ENCODE measurements around the gene MOAP1.

- TF ChIP-seq, protein P1, sequence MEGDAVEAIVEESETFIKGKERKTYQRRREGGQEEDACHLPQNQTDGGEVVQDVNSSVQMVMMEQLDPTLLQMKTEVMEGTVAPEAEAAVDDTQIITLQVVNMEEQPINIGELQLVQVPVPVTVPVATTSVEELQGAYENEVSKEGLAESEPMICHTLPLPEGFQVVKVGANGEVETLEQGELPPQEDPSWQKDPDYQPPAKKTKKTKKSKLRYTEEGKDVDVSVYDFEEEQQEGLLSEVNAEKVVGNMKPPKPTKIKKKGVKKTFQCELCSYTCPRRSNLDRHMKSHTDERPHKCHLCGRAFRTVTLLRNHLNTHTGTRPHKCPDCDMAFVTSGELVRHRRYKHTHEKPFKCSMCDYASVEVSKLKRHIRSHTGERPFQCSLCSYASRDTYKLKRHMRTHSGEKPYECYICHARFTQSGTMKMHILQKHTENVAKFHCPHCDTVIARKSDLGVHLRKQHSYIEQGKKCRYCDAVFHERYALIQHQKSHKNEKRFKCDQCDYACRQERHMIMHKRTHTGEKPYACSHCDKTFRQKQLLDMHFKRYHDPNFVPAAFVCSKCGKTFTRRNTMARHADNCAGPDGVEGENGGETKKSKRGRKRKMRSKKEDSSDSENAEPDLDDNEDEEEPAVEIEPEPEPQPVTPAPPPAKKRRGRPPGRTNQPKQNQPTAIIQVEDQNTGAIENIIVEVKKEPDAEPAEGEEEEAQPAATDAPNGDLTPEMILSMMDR (IDR thresholded peaks at IDR 0.05): no peak
- TF ChIP-seq POLR2A (IDR thresholded peaks at IDR 0.05): no peak
Observed at GRCh38 chr14:93155667-93156066, 29.0 kb downstream of the MOAP1 start.
